GM23248 (cell line): ENCODE results near the gene LMNTD1.

Experiments
- EZH2 ChIP-seq: fragments of 200-600 bp; sonication (generic); IDR thresholded peaks from 2 replicates; pipeline ENCODE4 v1.6.1; 2018; ENCODE audit warnings: antibody characterized with exemption, mild to moderate bottlenecking; ENCODE audit not compliant: insufficient read depth, poor library complexity, severe bottlenecking
- EZH2phosphoT487 ChIP-seq: fragments of 200-600 bp; sonication (generic); IDR thresholded peaks from 2 replicates; pipeline ENCODE4 v1.6.1; 2018; ENCODE audit warnings: antibody characterized with exemption, moderate library complexity, mild to moderate bottlenecking, low read depth; ENCODE audit not compliant: insufficient read depth

DNA sequence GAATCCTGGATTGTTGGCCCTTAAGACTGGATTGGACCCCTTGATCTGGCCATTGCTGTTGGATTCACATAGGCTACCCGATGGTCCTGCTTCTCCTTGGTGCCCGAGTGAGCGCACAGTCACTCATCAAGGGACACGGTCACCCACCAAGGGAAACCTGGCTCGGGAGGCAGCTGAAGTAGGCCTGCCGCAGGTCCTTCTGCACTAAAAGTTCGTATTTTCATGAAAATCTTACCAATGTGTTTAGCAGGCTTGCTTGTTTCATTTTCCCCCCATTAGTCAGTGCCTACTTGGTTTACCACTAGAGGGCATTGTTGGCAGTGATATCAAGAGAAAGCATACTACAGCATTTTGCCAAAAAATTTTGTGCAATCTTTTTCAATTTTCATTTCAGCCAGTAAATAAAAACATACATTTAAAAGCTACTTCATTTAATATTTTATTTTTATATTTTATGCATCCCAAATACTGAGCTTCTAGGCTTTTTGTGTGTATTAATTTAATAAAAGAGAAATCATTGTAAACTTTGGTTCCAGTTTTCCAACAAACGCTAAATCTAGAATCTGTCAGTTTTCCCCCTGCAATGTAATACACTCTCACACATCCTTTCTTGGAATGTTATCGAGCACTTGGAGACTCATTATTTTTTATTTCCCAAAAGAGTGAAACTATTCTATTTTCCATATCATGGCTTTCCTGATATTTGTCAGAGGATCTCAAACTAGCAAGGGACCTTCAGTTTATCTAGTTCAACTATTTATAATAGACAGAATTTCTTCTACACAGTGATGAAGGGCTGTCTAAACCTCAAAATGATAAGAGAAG, 116.7 kb downstream of the LMNTD1 start:
- TF ChIP-seq EZH2 (no peak), EZH2phosphoT487 (no peak)
